Neural progenitor cell (in vitro differentiated cells): ENCODE data around the gene ZC3H8. TPM values are rescaled to one million over a fixed set of nuclear protein-coding genes. Genes with fewer than 3 reads are reported as not detected.

ENCODE experiments used
- DNase-seq: peaks from one replicate; pipeline ENCODE4 v3.0.0-alpha.2; 2016; ENCODE audit warnings: low spot score
- H2AFZ ChIP-seq: fragments of 200-600 bp; sonication (generic); replicated peaks from 2 replicates; pipeline ENCODE4 v1.6.1; 2016; ENCODE audit warnings: antibody characterized with exemption
- H3F3A ChIP-seq: fragments of 200-600 bp; sonication (generic); 2 replicates; pipeline ENCODE4 v1.6.1; 2016; ENCODE audit warnings: antibody characterized with exemption, low read depth
- H3K27ac ChIP-seq: fragments of 200-600 bp; sonication (generic); 2 replicates; pipeline ENCODE4 v1.5.1; 2016; ENCODE audit warnings: mild to moderate bottlenecking
- H3K27me3 ChIP-seq: fragments of 200-600 bp; sonication (generic); 2 replicates; pipeline ENCODE4 v1.6.1; 2016; ENCODE audit warnings: mild to moderate bottlenecking, moderate library complexity
- H3K36me3 ChIP-seq: fragments of 200-600 bp; sonication (generic); 2 replicates; pipeline ENCODE4 v1.5.1; 2016
- H3K4me1 ChIP-seq: fragments of 200-600 bp; sonication (generic); 2 replicates; pipeline ENCODE4 v1.6.1; 2016; ENCODE audit warnings: mixed run types
- H3K4me2 ChIP-seq: fragments of 200-600 bp; sonication (generic); 2 replicates; pipeline ENCODE4 v1.6.1; 2016
- H3K4me3 ChIP-seq: fragments of 200-600 bp; sonication (generic); 2 replicates; pipeline ENCODE4 v1.5.1; 2016
- H3K79me2 ChIP-seq: fragments of 200-600 bp; sonication (generic); 2 replicates; pipeline ENCODE4 v1.6.1; 2016; ENCODE audit warnings: low read depth
- H3K9ac ChIP-seq: fragments of 200-600 bp; sonication (generic); 2 replicates; pipeline ENCODE4 v1.6.1; 2016
- H3K9me3 ChIP-seq: fragments of 200-600 bp; sonication (generic); 2 replicates; pipeline ENCODE4 v1.5.1; 2016; ENCODE audit warnings: low read depth
- H4K20me1 ChIP-seq: fragments of 200-600 bp; sonication (generic); 2 replicates; pipeline ENCODE4 v1.6.1; 2016; ENCODE audit warnings: low read depth
- H3K27ac Mint-ChIP-seq: 3 replicates; pipeline ENCODE4 v1.8.0; 2021; ENCODE audit warnings: mixed read lengths
- H3K27me3 Mint-ChIP-seq: 2 replicates; pipeline ENCODE4 v1.8.0; 2022; ENCODE audit warnings: low read depth, mild to moderate bottlenecking, inconsistent platforms, moderate library complexity, mixed read lengths; ENCODE audit not compliant: insufficient read depth
- H3K36me3 Mint-ChIP-seq: 3 replicates; pipeline ENCODE4 v1.8.0; 2021; ENCODE audit warnings: mixed read lengths
- H3K4me1 Mint-ChIP-seq: 3 replicates; pipeline ENCODE4 v1.8.0; 2021; ENCODE audit warnings: mixed read lengths
- H3K4me3 Mint-ChIP-seq: 3 replicates; pipeline ENCODE4 v1.8.0; 2021; ENCODE audit warnings: mild to moderate bottlenecking, moderate library complexity, mixed read lengths
- H3K9me3 Mint-ChIP-seq: 3 replicates; pipeline ENCODE4 v1.8.0; 2020; ENCODE audit warnings: mixed read lengths
- EZH2 ChIP-seq: fragments of 200-600 bp; sonication (generic); IDR thresholded peaks from 2 replicates; pipeline ENCODE4 v1.6.1; 2017; ENCODE audit warnings: antibody characterized with exemption, mild to moderate bottlenecking, moderate library complexity
- EZH2phosphoT487 ChIP-seq: fragments of 200-600 bp; sonication (generic); IDR thresholded peaks from 2 replicates; pipeline ENCODE4 v1.6.1; 2017; ENCODE audit warnings: antibody characterized with exemption
- total RNA-seq: library from RNA; depleted of rRNA; stranded (reverse); fragments of >200 nt; gene quantifications from 2 replicates; pipeline ENCODE4 v1.2.3, GENCODE V29; 2015; ENCODE audit warnings: low replicate concordance
- TF ChIP-seq, protein P1 (sequence below): fragments of 200-600 bp; sonication (generic); IDR thresholded peaks from 2 replicates; pipeline ENCODE4 v1.5.1; 2017; ENCODE audit warnings: antibody characterized with exemption, mild to moderate bottlenecking

Gene ZC3H8
- total RNA-seq, 1 donor from 2014 or later = 14.2 TPM

DNA sequence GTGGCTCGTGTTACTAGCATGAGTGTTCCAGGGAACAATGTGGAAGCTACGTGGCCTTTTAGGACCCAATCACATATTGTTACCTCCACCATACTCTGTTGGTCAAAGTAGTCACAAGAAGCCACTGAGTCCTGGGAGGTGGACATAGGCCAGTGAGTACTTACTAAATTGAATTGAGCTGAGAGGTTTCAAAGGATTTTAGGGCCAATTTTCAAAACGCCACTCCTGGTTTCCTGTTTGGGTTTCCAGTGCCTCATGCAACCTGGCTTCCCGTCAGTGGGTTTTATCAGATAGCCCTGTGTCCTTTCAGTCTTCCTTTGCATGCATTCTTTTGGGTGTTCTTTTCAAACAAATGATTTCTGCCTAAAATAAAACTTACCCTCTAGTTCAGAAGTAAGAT, 60.4 kb downstream of the ZC3H8 start:
- Mint-ChIP-seq H3K27ac (no peak overlapping the region), H3K9me3 (peaks cover 3% of the 10 kb centered on the region), H3K4me3 (no peak overlapping the region), H3K4me1 (peaks cover 14% of the 10 kb centered on the region), H3K27me3 (peaks cover 2% of the 10 kb centered on the region), H3K36me3 (peaks cover 11% of the 10 kb centered on the region)
- Histone ChIP-seq H3K4me3 (no peak overlapping the region), H3K79me2 (no peaks in the 10 kb centered on the region), H4K20me1 (no peaks in the 10 kb centered on the region), H3K4me1 (no peaks in the 10 kb centered on the region), H3F3A (no peaks in the 10 kb centered on the region), H3K27me3 (no peaks in the 10 kb centered on the region), H2AFZ (no peak overlapping the region), H3K36me3 (no peaks in the 10 kb centered on the region), H3K9ac (no peak overlapping the region), H3K9me3 (no peaks in the 10 kb centered on the region), H3K27ac (no peak overlapping the region), H3K4me2 (no peak overlapping the region)
- DNase-seq = no peak
- no peak for TF ChIP-seq EZH2
- TF ChIP-seq, protein P1, sequence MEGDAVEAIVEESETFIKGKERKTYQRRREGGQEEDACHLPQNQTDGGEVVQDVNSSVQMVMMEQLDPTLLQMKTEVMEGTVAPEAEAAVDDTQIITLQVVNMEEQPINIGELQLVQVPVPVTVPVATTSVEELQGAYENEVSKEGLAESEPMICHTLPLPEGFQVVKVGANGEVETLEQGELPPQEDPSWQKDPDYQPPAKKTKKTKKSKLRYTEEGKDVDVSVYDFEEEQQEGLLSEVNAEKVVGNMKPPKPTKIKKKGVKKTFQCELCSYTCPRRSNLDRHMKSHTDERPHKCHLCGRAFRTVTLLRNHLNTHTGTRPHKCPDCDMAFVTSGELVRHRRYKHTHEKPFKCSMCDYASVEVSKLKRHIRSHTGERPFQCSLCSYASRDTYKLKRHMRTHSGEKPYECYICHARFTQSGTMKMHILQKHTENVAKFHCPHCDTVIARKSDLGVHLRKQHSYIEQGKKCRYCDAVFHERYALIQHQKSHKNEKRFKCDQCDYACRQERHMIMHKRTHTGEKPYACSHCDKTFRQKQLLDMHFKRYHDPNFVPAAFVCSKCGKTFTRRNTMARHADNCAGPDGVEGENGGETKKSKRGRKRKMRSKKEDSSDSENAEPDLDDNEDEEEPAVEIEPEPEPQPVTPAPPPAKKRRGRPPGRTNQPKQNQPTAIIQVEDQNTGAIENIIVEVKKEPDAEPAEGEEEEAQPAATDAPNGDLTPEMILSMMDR = no peak
- no peak for TF ChIP-seq EZH2phosphoT487

DNA sequence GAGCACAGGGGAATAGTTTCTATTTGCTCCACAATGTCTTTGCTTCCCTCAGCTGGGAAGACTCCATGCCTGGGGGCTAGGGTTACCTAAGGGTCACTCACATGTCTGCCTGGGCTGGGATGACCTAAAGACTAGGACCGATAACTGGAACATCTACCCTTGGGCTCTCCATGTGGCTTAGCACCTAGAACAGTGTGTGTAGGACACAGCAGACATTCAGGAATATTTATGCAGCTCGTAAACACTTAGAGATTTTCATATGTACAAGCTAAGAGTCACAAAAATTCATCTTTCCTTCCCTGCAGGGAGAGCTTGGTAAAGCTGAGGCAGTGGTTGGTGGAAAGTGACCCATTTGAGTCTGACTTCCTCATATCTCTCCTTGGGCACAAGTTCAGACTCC, 60.8 kb downstream of the ZC3H8 start:
- Histone ChIP-seq H3K9me3 (no peaks in the 10 kb centered on the region), H3K36me3 (no peaks in the 10 kb centered on the region), H3K27ac (no peak overlapping the region), H3F3A (no peaks in the 10 kb centered on the region), H3K4me1 (no peaks in the 10 kb centered on the region), H3K9ac (no peak overlapping the region), H3K4me2 (no peak overlapping the region), H3K4me3 (no peak overlapping the region), H2AFZ (no peak overlapping the region), H3K79me2 (no peaks in the 10 kb centered on the region), H4K20me1 (no peaks in the 10 kb centered on the region), H3K27me3 (no peaks in the 10 kb centered on the region)
- no peak for DNase-seq
- Mint-ChIP-seq H3K4me1 (peaks cover 12% of the 10 kb centered on the region), H3K4me3 (no peak overlapping the region), H3K36me3 (peaks cover 9% of the 10 kb centered on the region), H3K27me3 (peaks cover 2% of the 10 kb centered on the region), H3K9me3 (peaks cover 3% of the 10 kb centered on the region), H3K27ac (no peak overlapping the region)
- TF ChIP-seq, protein P1 = no peak
- TF ChIP-seq EZH2phosphoT487 (no peak), EZH2 (no peak)

DNA sequence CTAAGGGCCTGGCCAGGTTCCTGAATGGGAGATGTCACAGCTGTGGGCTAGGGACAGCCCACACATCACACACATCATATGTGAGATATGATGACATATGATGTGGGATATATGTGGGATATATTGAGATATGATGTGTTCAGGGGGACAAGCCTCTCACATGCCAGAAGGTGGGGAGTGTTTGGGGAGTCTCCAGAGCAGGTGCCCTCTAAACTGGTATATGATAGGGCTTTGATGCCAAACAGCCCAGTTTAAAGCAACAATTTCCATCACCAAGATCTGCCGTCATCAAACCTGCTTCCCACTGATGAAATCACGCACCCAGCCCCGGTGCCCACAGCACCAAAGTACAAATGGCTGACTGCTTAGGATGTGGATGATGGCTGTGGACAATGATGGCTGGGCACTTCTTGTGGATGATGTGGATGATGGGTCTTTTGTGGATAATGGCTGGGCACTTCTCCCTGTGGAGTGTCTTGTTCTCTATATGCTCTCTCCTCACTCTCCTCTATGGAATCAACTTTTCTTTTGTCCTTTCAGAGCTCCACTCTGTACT, 65.8 kb downstream of the ZC3H8 start:
- Mint-ChIP-seq H3K9me3 (peaks cover 6% of the 10 kb centered on the region), H3K4me1 (no peaks in the 10 kb centered on the region), H3K36me3 (peaks cover 24% of the 10 kb centered on the region), H3K27me3 (no peaks in the 10 kb centered on the region), H3K27ac (no peak overlapping the region), H3K4me3 (no peak overlapping the region)
- no peaks in the 10 kb centered on the region for H3K79me2 ChIP-seq
- H3K4me2 ChIP-seq = no peak overlapping the region
- no peaks in the 10 kb centered on the region for H3K9me3 ChIP-seq
- no peaks in the 10 kb centered on the region for H3K4me1 ChIP-seq
- no peaks in the 10 kb centered on the region for H4K20me1 ChIP-seq
- no peak overlapping the region for H3K27ac ChIP-seq
- H3K4me3 ChIP-seq = no peak overlapping the region
- H2AFZ ChIP-seq = no peak overlapping the region
- no peaks in the 10 kb centered on the region for H3K36me3 ChIP-seq
- no peak for DNase-seq
- no peaks in the 10 kb centered on the region for H3F3A ChIP-seq
- H3K9ac ChIP-seq = no peak overlapping the region
- H3K27me3 ChIP-seq = no peaks in the 10 kb centered on the region
- TF ChIP-seq EZH2phosphoT487 (no peak), EZH2 (no peak)
- TF ChIP-seq, protein P1 = no peak
